WTC11 (cell line): ENCODE measurements around the gene EHBP1L1. TPM values are rescaled to one million over a fixed set of nuclear protein-coding genes. Genes with fewer than 3 reads are reported as not detected.

Experiments used
- ATAC-seq: fragments of 200-7000 bp; cut with Tn5 transposase; 2 replicates; pipeline ENCODE4 v1.10.0; 2021; ENCODE audit warnings: mild to moderate bottlenecking, moderate library complexity
- CTCF ChIA-PET: fragments of 300-600 bp; sonication (Branson Sonifier 250); formaldehyde crosslinking; loops from one replicate; lab custom pipeline; 2021; ENCODE audit warnings: antibody characterized with exemption; lab: Charles Lee
- POLR2A ChIA-PET: fragments of 350-600 bp; sonication (Branson Sonifier 250); formaldehyde crosslinking; loops from one replicate; lab custom pipeline; 2021; ENCODE audit warnings: antibody characterized with exemption; lab: Charles Lee
- DNase-seq: peaks from one replicate; pipeline ENCODE4 v3.0.0; 2021; ENCODE audit warnings: low spot score
- H3K27ac Mint-ChIP-seq: 2 replicates; pipeline ENCODE4 v1.8.0; 2021; ENCODE audit warnings: mixed read lengths
- H3K27me3 Mint-ChIP-seq: 2 replicates; pipeline ENCODE4 v1.8.0; 2021; ENCODE audit warnings: low read depth, mild to moderate bottlenecking, moderate library complexity, mixed read lengths
- H3K36me3 Mint-ChIP-seq: 2 replicates; pipeline ENCODE4 v1.8.0; 2021; ENCODE audit warnings: mixed read lengths
- H3K4me1 Mint-ChIP-seq: 2 replicates; pipeline ENCODE4 v1.8.0; 2022; ENCODE audit warnings: mixed read lengths
- H3K4me3 Mint-ChIP-seq: 2 replicates; pipeline ENCODE4 v1.8.0; 2021; ENCODE audit warnings: mild to moderate bottlenecking, moderate library complexity, mixed read lengths
- H3K9me3 Mint-ChIP-seq: 2 replicates; pipeline ENCODE4 v1.8.0; 2021; ENCODE audit warnings: mixed read lengths
- ATF6 ChIP-seq: sonication (generic); formaldehyde crosslinking; IDR thresholded peaks from 2 replicates; pipeline ENCODE4 v1.8.1; 2023; ENCODE audit warnings: mild to moderate bottlenecking, missing genetic modification reagents
- CREB1 ChIP-seq: sonication (generic); formaldehyde crosslinking; IDR thresholded peaks from 2 replicates; pipeline ENCODE4 v1.8.0; 2023; ENCODE audit warnings: mild to moderate bottlenecking, missing genetic modification reagents
- FOXP4 ChIP-seq: sonication (generic); formaldehyde crosslinking; IDR thresholded peaks from 2 replicates; pipeline ENCODE4 v1.8.0; 2022; ENCODE audit warnings: mild to moderate bottlenecking, missing genetic modification reagents
- GRHL2 ChIP-seq: fragments of 250-450 bp; sonication (Bioruptor Pico); IDR thresholded peaks from 2 replicates; pipeline ENCODE4 v1.8.0; 2022; ENCODE audit warnings: mild to moderate bottlenecking, moderate library complexity; ENCODE audit not compliant: insufficient replicate concordance, severe bottlenecking
- MAX ChIP-seq: sonication (generic); formaldehyde crosslinking; IDR thresholded peaks from 2 replicates; pipeline ENCODE4 v1.8.0; 2022; ENCODE audit warnings: mild to moderate bottlenecking, missing genetic modification reagents
- MLX ChIP-seq: sonication (generic); formaldehyde crosslinking; IDR thresholded peaks from 2 replicates; pipeline ENCODE4 v1.8.1; 2023; ENCODE audit warnings: mild to moderate bottlenecking, missing genetic modification reagents, moderate library complexity
- MXD4 ChIP-seq: fragments of 250-450 bp; sonication (Bioruptor Pico); IDR thresholded peaks from 2 replicates; pipeline ENCODE4 v1.8.0; 2021; ENCODE audit warnings: mild to moderate bottlenecking, moderate library complexity, borderline replicate concordance
- NFATC4 ChIP-seq: fragments of 250-450 bp; sonication (Bioruptor Pico); IDR thresholded peaks from 2 replicates; pipeline ENCODE4 v1.9.0; 2021; ENCODE audit warnings: mild to moderate bottlenecking
- SMAD3 ChIP-seq: sonication (generic); formaldehyde crosslinking; IDR thresholded peaks from 2 replicates; pipeline ENCODE4 v1.8.0; 2022; ENCODE audit warnings: missing genetic modification reagents, mild to moderate bottlenecking, borderline replicate concordance
- TEAD1 ChIP-seq: sonication (generic); formaldehyde crosslinking; IDR thresholded peaks from 2 replicates; pipeline ENCODE4 v1.8.0; 2022; ENCODE audit warnings: mild to moderate bottlenecking, missing genetic modification reagents
- TEAD4 ChIP-seq: sonication (generic); formaldehyde crosslinking; IDR thresholded peaks from 2 replicates; pipeline ENCODE4 v1.8.0; 2022; ENCODE audit warnings: mild to moderate bottlenecking, missing genetic modification reagents
- USF2 ChIP-seq: sonication (generic); formaldehyde crosslinking; IDR thresholded peaks from 2 replicates; pipeline ENCODE4 v1.8.1; 2023; ENCODE audit warnings: mild to moderate bottlenecking, missing genetic modification reagents, moderate library complexity
- ZNF396 ChIP-seq: fragments of 250-450 bp; sonication (Bioruptor Pico); IDR thresholded peaks from 2 replicates; pipeline ENCODE4 v1.8.0; 2021; ENCODE audit warnings: mild to moderate bottlenecking, moderate library complexity, borderline replicate concordance
- ZNF425 ChIP-seq: fragments of 250-450 bp; sonication (Bioruptor Pico); conservative IDR thresholded peaks from 2 replicates; pipeline ENCODE4 v1.9.0; 2021; ENCODE audit warnings: mild to moderate bottlenecking
- ZNF671 ChIP-seq: fragments of 250-450 bp; sonication (Bioruptor Pico); IDR thresholded peaks from 2 replicates; pipeline ENCODE4 v1.8.0; 2021; ENCODE audit warnings: mild to moderate bottlenecking
- ZSCAN18 ChIP-seq: fragments of 250-450 bp; sonication (Bioruptor Pico); IDR thresholded peaks from 2 replicates; pipeline ENCODE4 v2.1.2; 2022; ENCODE audit warnings: mild to moderate bottlenecking, moderate library complexity
- total RNA-seq: library from RNA; stranded (reverse); gene quantifications from 3 replicates; pipeline ENCODE4 v1.2.3, GENCODE V29; 2021

EHBP1L1 gene
- total RNA-seq, 1 experiment from 2014 or later: 11.8 TPM

GRCh38 chr11:65617990-65618751, 42.3 kb downstream of the EHBP1L1 start (continued):
- TF ChIP-seq MXD4 (no peak), TEAD4 (CRISPR knock-in tag) (no peak), ZNF396 (CRISPR knock-in tag) (no peak), USF2 (CRISPR knock-in tag) (no peak), ZNF671 (CRISPR knock-in tag) (no peak), GRHL2 (CRISPR knock-in tag) (no peak), NFATC4 (CRISPR knock-in tag) (no peak)

GRCh38 chr11:65618763-65619162, 42.9 kb downstream of the EHBP1L1 start:
- Mint-ChIP-seq H3K27me3 (no peaks in the 10 kb centered on the region; the same call in 1 of the 2 replicates), H3K4me1 (peaks cover 8% of the 10 kb centered on the region), H3K27ac (no peak overlapping the region), H3K4me3 (no peak overlapping the region), H3K9me3 (no peaks in the 10 kb centered on the region), H3K36me3 (peaks cover 16% of the 10 kb centered on the region)
- ATAC-seq: no peak
- CTCF ChIA-PET: interaction anchor here (0.6 to 0.8 kb wide), 2 partner anchors 27 to 269 kb away, joined by 3 read pairs; partner anchors contain the start of gene FIBP
- POLR2A ChIA-PET: no interaction called here
- TF ChIP-seq MAX (no peak), CREB1 (CRISPR knock-in tag) (no peak)
- no peak for DNase-seq

GRCh38 chr11:65619281-65619928, 43.6 kb downstream of the EHBP1L1 start:
- TF ChIP-seq ZNF425: no peak
- Mint-ChIP-seq H3K4me3 (no peak overlapping the region), H3K9me3 (no peaks in the 10 kb centered on the region), H3K4me1 (peaks cover 8% of the 10 kb centered on the region), H3K27me3 (no peaks in the 10 kb centered on the region; the same call in 1 of the 2 replicates), H3K27ac (no peak overlapping the region; the same call in 1 of the 2 replicates), H3K36me3 (peaks cover 19% of the 10 kb centered on the region)
- ChIA-PET CTCF (interaction anchor here (0.8 kb wide), 1 partner anchor 28 kb away, joined by 3 read pairs; no protein-coding TSS in a partner anchor), POLR2A (no interaction called here)
- DNase-seq (no peak), ATAC-seq (no peak)

- Mint-ChIP-seq H3K4me3 (no peak overlapping the region), H3K36me3 (peaks cover 19% of the 10 kb centered on the region), H3K27ac (no peak overlapping the region), H3K9me3 (no peaks in the 10 kb centered on the region), H3K4me1 (peaks cover 8% of the 10 kb centered on the region), H3K27me3 (no peaks in the 10 kb centered on the region)
- ATAC-seq: no peak
- ChIA-PET CTCF (no interaction called here), POLR2A (no interaction called here)
- DNase-seq: no peak
- TF ChIP-seq FOXP4: no peak
- no peak for TF ChIP-seq MLX (CRISPR knock-in tag)
- no peak for TF ChIP-seq TEAD1 (CRISPR knock-in tag)
- no peak for TF ChIP-seq ZSCAN18
- TF ChIP-seq ATF6 (CRISPR knock-in tag): no peak
- no peak for TF ChIP-seq SMAD3 (CRISPR knock-in tag)
Observed at GRCh38 chr11:65620666-65621065, 44.8 kb downstream of the EHBP1L1 start.
